ENCODE data around the gene SMC3.

- no peak for TF ChIP-seq CTCF (IDR thresholded peaks at IDR 0.05)
- TF ChIP-seq POLR2A (IDR thresholded peaks at IDR 0.05) = no peak
- TF ChIP-seq POLR2AphosphoS5 (IDR thresholded peaks at IDR 0.05) = no peak
Measured at GRCh38 chr10:110636932-110637557, 69.5 kb downstream of the SMC3 start.
